ENCODE data around the gene STXBP6.

- TF ChIP-seq CTCF (conservative IDR thresholded peaks at IDR 0.05) (no peak), ZFX (IDR thresholded peaks at IDR 0.05) (no peak)
Observed at GRCh38 chr14:24979725-24980239, 70.2 kb downstream of the STXBP6 start.

Measured in C4-2B (cell line).